Stimulated activated CD8-positive, alpha-beta memory T cell treated with anti-CD3 and anti-CD28 coated beads, Interleukin-12 subunit alpha, Interleukin-12 subunit beta, amount 100 ng/mL, for 1 hour (primary cell): ENCODE results near the gene BTBD17.
"Not testable (repeated sequence)": the region's sequence is repeated elsewhere in the genome, so short reads cannot be mapped to it uniquely, and the experiment has no call there.

Experiments used
- DNase-seq: peaks from one replicate; pipeline ENCODE4 v3.0.0-alpha.2; 2020; ENCODE audit warnings: low read depth

BTBD17 gene

GRCh38 chr17:74361230-74362068 lies at the start of gene BTBD17:
BTBD17 (minus strand) TSS chr17:74361868; CDS start chr17:74361819, 49 bp downstream.
- DNase-seq, result peak; percentile 9

- no peak for DNase-seq
Observed at GRCh38 chr17:74410001-74410443, 48.4 kb upstream of the BTBD17 start.

- no peak for DNase-seq
Observed at GRCh38 chr17:74408815-74409214, 47.1 kb upstream of the BTBD17 start.

- no peak for DNase-seq
Observed at GRCh38 chr17:74408262-74408661, 46.6 kb upstream of the BTBD17 start.

GRCh38 chr17:74407384-74407783 lies 45.7 kb upstream of the BTBD17 start:
- DNase-seq, result no peak

- DNase-seq, result not testable (repeated sequence)
Observed at GRCh38 chr17:74405311-74405710, 43.6 kb upstream of the BTBD17 start.

GRCh38 chr17:74404789-74405188 lies 43.1 kb upstream of the BTBD17 start:
- no peak for DNase-seq

GRCh38 chr17:74404218-74404617 lies 42.5 kb upstream of the BTBD17 start:
- no peak for DNase-seq

- DNase-seq, result no peak
Observed at GRCh38 chr17:74403512-74404137, 42.0 kb upstream of the BTBD17 start.

- no peak for DNase-seq
Observed at GRCh38 chr17:74402048-74402447, 40.4 kb upstream of the BTBD17 start.

- DNase-seq, result no peak
Observed at GRCh38 chr17:74396567-74396966, 34.9 kb upstream of the BTBD17 start.

GRCh38 chr17:74394977-74395376 lies 33.3 kb upstream of the BTBD17 start:
- no peak for DNase-seq

- no peak for DNase-seq
Observed at GRCh38 chr17:74394275-74394950, 32.7 kb upstream of the BTBD17 start.

- no peak for DNase-seq
Observed at GRCh38 chr17:74393346-74393942, 31.8 kb upstream of the BTBD17 start.

- DNase-seq, result no peak
Observed at GRCh38 chr17:74392848-74393247, 31.2 kb upstream of the BTBD17 start.

- no peak for DNase-seq
Observed at GRCh38 chr17:74391771-74392170, 30.1 kb upstream of the BTBD17 start.

- DNase-seq, result no peak
Observed at GRCh38 chr17:74390680-74391653, 29.3 kb upstream of the BTBD17 start.

- DNase-seq, result no peak
Observed at GRCh38 chr17:74389937-74390679, 28.4 kb upstream of the BTBD17 start.

GRCh38 chr17:74389084-74389753 lies 27.6 kb upstream of the BTBD17 start:
- no peak for DNase-seq
